ENCODE measurements around the gene PPP2R5C.

GRCh38 chr14:101736071-101736470 lies 25.4 kb upstream of the PPP2R5C start:
- TF ChIP-seq POLR2A (IDR thresholded peaks at IDR 0.05) (no peak), CTCF (IDR thresholded peaks at IDR 0.05) (no peak), POLR2AphosphoS5 (IDR thresholded peaks at IDR 0.05) (no peak), EP300 (IDR thresholded peaks at IDR 0.05) (no peak)
